Fibroblast of the aortic adventitia (primary cell): ENCODE data around the gene PLD3. TPM values are rescaled to one million over a fixed set of nuclear protein-coding genes. Genes with fewer than 3 reads are reported as not detected.

Experiments
- DNase-seq: peaks from one replicate; pipeline ENCODE4 v3.0.0-alpha.2; 2010; ENCODE audit warnings: low read depth
- H3K4me3 ChIP-seq: 2 replicates; pipeline ENCODE4 v1.5.1; 2011; ENCODE audit warnings: low read depth, mild to moderate bottlenecking, control low read depth, low read length, moderate library complexity
- CTCF ChIP-seq: IDR thresholded peaks from 2 replicates; pipeline ENCODE4 v1.5.1; 2011; ENCODE audit warnings: mild to moderate bottlenecking, low read length, control low read depth, inconsistent platforms; ENCODE audit not compliant: insufficient read depth
- total RNA-seq: library from RNA; depleted of rRNA; stranded (reverse); fragments of >200 nt; gene quantifications from 2 replicates; pipeline ENCODE4 v1.2.3, GENCODE V29; 2012; ENCODE audit warnings: low replicate concordance

Gene PLD3
- total RNA-seq, 1 donor, result 252 TPM

GRCh38 chr19:40377876-40378385 lies 29.4 kb downstream of the PLD3 start:
- no peak for TF ChIP-seq CTCF
- H3K4me3 ChIP-seq, result no peak overlapping the region
- DNase-seq, result no peak

- DNase-seq, result no peak
- H3K4me3 ChIP-seq, result no peak overlapping the region
- TF ChIP-seq CTCF, result no peak
These were observed 30.0 kb downstream of the PLD3 start for GRCh38 chr19:40378509-40378908.

- no peak for DNase-seq
- H3K4me3 ChIP-seq, result no peak overlapping the region
These were observed 31.1 kb downstream of the PLD3 start for GRCh38 chr19:40379446-40380198.

GRCh38 chr19:40380199-40381037 lies 31.9 kb downstream of the PLD3 start:
- H3K4me3 ChIP-seq, result no peak overlapping the region
- no peak for DNase-seq
- TF ChIP-seq CTCF, result no peak

More at GRCh38 chr19:40379446-40380198, 31.1 kb downstream of the PLD3 start:
- TF ChIP-seq CTCF, result no peak

- TF ChIP-seq CTCF, result peak; percentile 8
- no peak for DNase-seq
- H3K4me3 ChIP-seq, result no peak overlapping the region
These were observed 32.8 kb downstream of the PLD3 start for GRCh38 chr19:40381321-40381720.

- H3K4me3 ChIP-seq, result no peak overlapping the region
- DNase-seq, result no peak
- TF ChIP-seq CTCF, result no peak
These were observed 35.3 kb downstream of the PLD3 start for GRCh38 chr19:40383668-40384248.
